ENCODE results near the gene PZP. TPM values are rescaled to one million over a fixed set of nuclear protein-coding genes. Genes with fewer than 3 reads are reported as not detected.

PZP gene
- total and polyA plus RNA-seq, 2 donors from 2014 or later: 0.31 TPM; not detected in 1

DNA sequence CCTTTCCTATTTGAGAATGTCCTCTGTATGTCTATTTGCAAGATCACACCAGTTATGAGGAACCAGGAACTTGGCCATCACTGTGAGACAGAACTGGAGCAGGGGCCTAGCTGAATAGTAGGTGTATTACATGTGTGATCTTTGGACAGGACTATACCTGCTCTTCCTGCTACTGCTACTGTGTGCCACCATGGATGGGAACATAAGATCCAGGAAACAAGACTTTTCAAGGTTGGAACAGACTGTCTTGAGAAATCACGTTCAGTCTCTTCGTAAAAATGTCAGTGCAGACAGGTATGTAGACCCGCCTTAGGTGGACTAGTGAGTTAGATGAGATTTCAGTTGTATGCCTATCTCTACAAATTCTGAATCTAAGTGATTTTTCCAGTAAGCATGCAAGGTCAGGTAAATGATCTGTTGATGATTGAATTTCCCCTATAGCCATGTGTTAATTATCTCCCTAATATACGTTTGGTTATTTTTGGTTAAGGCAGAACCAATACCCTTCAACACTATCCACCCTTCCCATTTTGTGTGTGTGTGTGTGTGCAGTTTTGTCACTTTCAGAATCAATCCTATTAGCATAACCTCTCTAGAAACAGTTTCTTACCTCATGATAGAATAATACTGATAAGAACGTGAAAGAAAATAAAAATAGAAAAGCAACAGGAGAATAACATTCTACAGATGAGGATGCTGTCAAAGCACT is 99.5 kb downstream of the PZP start:
- Histone ChIP-seq H3K9me3 (ENCODE audit: control insufficient read depth in 2 of 3, insufficient read depth in 1 of 3, low read length in 3 of 3) (no peaks in the 10 kb centered on the region), H3K9ac (ENCODE audit: low read length in 3 of 3) (no peak overlapping the region), H3K27me3 (ENCODE audit: control insufficient read depth, insufficient read depth, low read length) (no peaks in the 10 kb centered on the region), H3K27ac (ENCODE audit: low read depth in 2 of 2, low read length in 2 of 2) (no peak overlapping the region), H3K4me3 (ENCODE audit: low read length in 3 of 3) (no peak overlapping the region), H3K4me1 (ENCODE audit: control insufficient read depth in 2 of 3, insufficient read depth in 2 of 3, low read depth in 1 of 3, low read length in 3 of 3) (no peaks in the 10 kb centered on the region), H3K36me3 (ENCODE audit: control insufficient read depth in 2 of 3, insufficient read depth in 3 of 3, low read length in 3 of 3) (peaks cover 0 to 21% (median 5%) of the 10 kb centered on the region in 3 donors)
- FAIRE-seq (no peak), DNase-seq (no peak)
- intact Hi-C loops (cut with DNase I): no loop called here
- TF ChIP-seq, protein P1, sequence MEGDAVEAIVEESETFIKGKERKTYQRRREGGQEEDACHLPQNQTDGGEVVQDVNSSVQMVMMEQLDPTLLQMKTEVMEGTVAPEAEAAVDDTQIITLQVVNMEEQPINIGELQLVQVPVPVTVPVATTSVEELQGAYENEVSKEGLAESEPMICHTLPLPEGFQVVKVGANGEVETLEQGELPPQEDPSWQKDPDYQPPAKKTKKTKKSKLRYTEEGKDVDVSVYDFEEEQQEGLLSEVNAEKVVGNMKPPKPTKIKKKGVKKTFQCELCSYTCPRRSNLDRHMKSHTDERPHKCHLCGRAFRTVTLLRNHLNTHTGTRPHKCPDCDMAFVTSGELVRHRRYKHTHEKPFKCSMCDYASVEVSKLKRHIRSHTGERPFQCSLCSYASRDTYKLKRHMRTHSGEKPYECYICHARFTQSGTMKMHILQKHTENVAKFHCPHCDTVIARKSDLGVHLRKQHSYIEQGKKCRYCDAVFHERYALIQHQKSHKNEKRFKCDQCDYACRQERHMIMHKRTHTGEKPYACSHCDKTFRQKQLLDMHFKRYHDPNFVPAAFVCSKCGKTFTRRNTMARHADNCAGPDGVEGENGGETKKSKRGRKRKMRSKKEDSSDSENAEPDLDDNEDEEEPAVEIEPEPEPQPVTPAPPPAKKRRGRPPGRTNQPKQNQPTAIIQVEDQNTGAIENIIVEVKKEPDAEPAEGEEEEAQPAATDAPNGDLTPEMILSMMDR (IDR thresholded peaks at IDR 0.05; ENCODE audit: borderline replicate concordance, extremely low read depth, insufficient read depth): no peak

DNA sequence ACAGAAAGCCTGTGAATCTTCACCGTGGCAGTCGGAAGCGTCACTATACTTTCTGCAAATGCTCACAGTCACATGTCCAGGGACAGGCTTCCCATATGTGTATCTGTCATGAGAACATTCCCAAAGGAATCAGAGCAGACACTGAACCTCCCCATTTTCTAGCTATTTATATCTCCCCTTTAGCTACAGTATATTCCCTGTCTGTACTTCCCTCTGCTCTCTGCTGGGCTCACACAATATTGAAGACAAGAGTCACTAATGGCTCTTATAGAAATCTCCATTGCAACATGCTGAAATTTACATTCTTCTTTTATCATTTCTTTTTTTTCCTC is 100.7 kb downstream of the PZP start:
- Histone ChIP-seq H3K9ac (ENCODE audit: low read length in 3 of 3) (no peak overlapping the region), H3K27me3 (ENCODE audit: control insufficient read depth, insufficient read depth, low read length) (no peaks in the 10 kb centered on the region), H3K9me3 (ENCODE audit: control insufficient read depth in 2 of 3, insufficient read depth in 1 of 3, low read length in 3 of 3) (no peaks in the 10 kb centered on the region), H3K4me1 (ENCODE audit: control insufficient read depth in 2 of 3, insufficient read depth in 2 of 3, low read depth in 1 of 3, low read length in 3 of 3) (no peaks in the 10 kb centered on the region), H3K27ac (ENCODE audit: low read depth in 2 of 2, low read length in 2 of 2) (no peak overlapping the region), H3K36me3 (ENCODE audit: control insufficient read depth in 2 of 3, insufficient read depth in 3 of 3, low read length in 3 of 3) (peaks cover 0 to 21% (median 6%) of the 10 kb centered on the region in 3 donors), H3K4me3 (ENCODE audit: low read length in 3 of 3) (no peak overlapping the region)
- TF ChIP-seq, protein P1 (IDR thresholded peaks at IDR 0.05; ENCODE audit: borderline replicate concordance, extremely low read depth, insufficient read depth): no peak
- FAIRE-seq: no peak
- DNase-seq: no peak
- intact Hi-C loops (cut with DNase I): no loop called here

DNA sequence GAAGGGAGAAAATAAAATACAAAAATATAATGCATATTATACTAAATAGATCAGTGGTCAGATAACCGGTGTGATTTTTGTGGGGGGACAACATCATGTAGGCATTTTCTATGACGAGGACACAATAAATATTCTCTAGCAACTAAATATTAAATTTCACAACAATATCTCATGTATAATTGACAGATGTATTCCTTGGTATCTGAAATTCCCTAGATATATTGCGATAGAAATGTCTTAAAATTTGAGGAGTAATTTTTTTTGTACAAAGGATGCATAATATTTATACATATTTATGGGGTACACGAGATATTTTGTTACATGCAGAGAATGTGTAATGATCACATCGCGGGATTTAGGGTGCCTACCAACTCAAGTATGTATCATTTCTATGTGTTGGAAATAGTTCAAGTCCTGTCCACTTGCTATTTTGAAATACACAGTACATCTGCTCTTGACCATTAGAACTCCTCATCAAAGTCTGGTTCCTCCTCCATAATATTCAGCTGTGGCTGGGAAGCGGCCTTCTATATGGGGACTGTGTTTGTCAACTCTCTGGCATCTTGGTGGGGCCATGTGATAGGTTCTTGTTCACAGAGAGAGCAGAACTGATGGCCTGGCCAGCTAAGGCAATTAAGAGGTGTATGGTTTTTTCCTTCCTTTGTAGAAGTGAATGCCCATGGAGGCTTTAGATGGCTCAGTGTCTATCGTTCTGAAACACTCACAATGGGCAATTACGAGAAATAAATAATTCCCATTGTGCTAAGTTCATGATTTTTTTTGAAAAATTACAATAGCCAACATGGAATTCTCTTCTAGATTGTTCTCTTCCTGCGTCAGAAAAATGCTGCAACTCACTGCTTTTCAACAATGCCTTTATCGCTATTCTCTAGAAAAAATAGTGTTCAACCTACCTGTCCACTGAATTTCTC is 101.3 kb downstream of the PZP start:
- no peaks in the 10 kb centered on the region for H3K9me3 ChIP-seq (ENCODE audit: control insufficient read depth in 2 of 3, insufficient read depth in 1 of 3, low read length in 3 of 3)
- H3K27ac ChIP-seq (ENCODE audit: low read depth in 2 of 2, low read length in 2 of 2): no peak overlapping the region
- no peak overlapping the region for H3K9ac ChIP-seq (ENCODE audit: low read length in 3 of 3)
- H3K36me3 ChIP-seq (ENCODE audit: control insufficient read depth in 2 of 3, insufficient read depth in 3 of 3, low read length in 3 of 3): peaks cover 0 to 24% (median 6%) of the 10 kb centered on the region in 3 donors
- H3K4me3 ChIP-seq (ENCODE audit: low read length in 3 of 3): no peak overlapping the region
- DNase-seq: no peak
- FAIRE-seq: no peak
- intact Hi-C loops (cut with DNase I): no loop called here
- TF ChIP-seq, protein P1 (IDR thresholded peaks at IDR 0.05; ENCODE audit: borderline replicate concordance, extremely low read depth, insufficient read depth): no peak
- no peaks in the 10 kb centered on the region for H3K4me1 ChIP-seq (ENCODE audit: control insufficient read depth in 2 of 3, insufficient read depth in 2 of 3, low read depth in 1 of 3, low read length in 3 of 3)
- no peaks in the 10 kb centered on the region for H3K27me3 ChIP-seq (ENCODE audit: control insufficient read depth, insufficient read depth, low read length)

All from kidney (tissue), 14 donors.